ENCODE data around the gene PRUNE2. TPM values are rescaled to one million over a fixed set of nuclear protein-coding genes. Genes with fewer than 3 reads are reported as not detected.

Gene PRUNE2
- total and polyA plus RNA-seq, 2 of the 13 experiments (the other 11 are each of a cell fraction or from before 2014, with no cell fraction given) = 0.02 TPM; not detected in 1

GRCh38 chr9:76917299-76917698 is 11.4 kb upstream of the PRUNE2 start:
- H3K4me3 ChIP-seq (replicated peaks in 1 of 3; ENCODE audit: insufficient read depth in 1 of 3, low read depth in 2 of 3, low read length in 3 of 3) = no peak overlapping the region
- intact Hi-C loops (cut with micrococcal nuclease; ENCODE audit: unreplicated experiment) = no loop called here
- ATAC-seq (no peak), DNase-seq (ENCODE audit: low spot score) (no peak), FAIRE-seq (no peak)
- no peaks in the 10 kb centered on the region for H3K9me3 ChIP-seq (ENCODE audit: low read length)
- no peak overlapping the region for H3K9ac ChIP-seq (ENCODE audit: insufficient read depth, low read depth, low read length)
- H4K20me1 ChIP-seq (ENCODE audit: insufficient read depth, low read length) = no peaks in the 10 kb centered on the region
- no peaks in the 10 kb centered on the region for H3K4me1 ChIP-seq (ENCODE audit: insufficient read depth, low read length)
- 36% methylated on average over 4 of the region's 4 CpGs for WGBS (ENCODE audit: low lambda C conversion rate)
- H3K4me2 ChIP-seq (ENCODE audit: low read depth, low read length) = no peak overlapping the region
- no peaks in the 10 kb centered on the region for H3K36me3 ChIP-seq (replicated peaks in 1 of 2; ENCODE audit: control insufficient read depth in 1 of 2, insufficient read depth in 2 of 2, low read length in 2 of 2)
- ChIA-PET CTCF (ENCODE audit: low intra/inter-chr PET ratio, low total read pairs) (no interaction called here), POLR2A (no interaction called here)
- H3K79me2 ChIP-seq (ENCODE audit: insufficient read depth, low read length) = no peaks in the 10 kb centered on the region
- in situ Hi-C loops (cut with HindIII; ENCODE audit: extremely low pct_ligation_motif_present, low pct_unique_long_range_greater_than_20kb) = no loop called here
- BruUV-seq (replicated peaks) = no TSS peak
- H3K27me3 ChIP-seq (ENCODE audit: control insufficient read depth in 1 of 2, insufficient read depth in 2 of 2, low read length in 2 of 2) = peaks cover 0 to 6% of the 10 kb centered on the region in 2 experiments; a peak in 1 of 5 replicates
- TF ChIP-seq BORCS8-MEF2B (CRISPR knock-in tag; IDR thresholded peaks at IDR 0.05) (no peak), ZBTB14 (CRISPR knock-in tag; IDR thresholded peaks at IDR 0.05) (no peak), ZNF546 (CRISPR knock-in tag; conservative IDR thresholded peaks at IDR 0.05) (no peak), MNT (IDR thresholded peaks at IDR 0.05) (0 out of 2 replicates have a peak, but pooled peaks have one; percentile 23), TEAD3 (CRISPR knock-in tag; optimal IDR thresholded peaks at IDR 0.05; ENCODE audit: borderline replicate concordance) (no peak), ZNF83 (CRISPR knock-in tag; IDR thresholded peaks at IDR 0.05; ENCODE audit: borderline replicate concordance) (no peak)
- no peak overlapping the region for H2AFZ ChIP-seq (ENCODE audit: low read length)
- no peak overlapping the region for H3K27ac ChIP-seq (ENCODE audit: extremely low read length, insufficient read depth, low read length)

GRCh38 chr9:76916231-76916630 is 10.3 kb upstream of the PRUNE2 start:
- ATAC-seq (no peak), DNase-seq (ENCODE audit: low spot score) (no peak), FAIRE-seq (no peak)
- intact Hi-C loops (cut with micrococcal nuclease; ENCODE audit: unreplicated experiment) = no loop called here
- no peak overlapping the region for H3K27ac ChIP-seq (ENCODE audit: extremely low read length, insufficient read depth, low read length)
- no peak overlapping the region for H3K4me2 ChIP-seq (ENCODE audit: low read depth, low read length)
- BruUV-seq (replicated peaks) = no TSS peak
- no peaks in the 10 kb centered on the region for H4K20me1 ChIP-seq (ENCODE audit: insufficient read depth, low read length)
- H3K36me3 ChIP-seq (replicated peaks in 1 of 2; ENCODE audit: control insufficient read depth in 1 of 2, insufficient read depth in 2 of 2, low read length in 2 of 2) = no peaks in the 10 kb centered on the region
- no peaks in the 10 kb centered on the region for H3K9me3 ChIP-seq (ENCODE audit: low read length)
- peaks cover 0 to 6% of the 10 kb centered on the region in 2 experiments; a peak in 1 of 5 replicates for H3K27me3 ChIP-seq (ENCODE audit: control insufficient read depth in 1 of 2, insufficient read depth in 2 of 2, low read length in 2 of 2)
- no peak overlapping the region for H2AFZ ChIP-seq (ENCODE audit: low read length)
- ChIA-PET CTCF (ENCODE audit: low intra/inter-chr PET ratio, low total read pairs) (no interaction called here), POLR2A (no interaction called here)
- no peak overlapping the region for H3K4me3 ChIP-seq (replicated peaks in 1 of 3; ENCODE audit: insufficient read depth in 1 of 3, low read depth in 2 of 3, low read length in 3 of 3)
- H3K9ac ChIP-seq (ENCODE audit: insufficient read depth, low read depth, low read length) = no peak overlapping the region
- no peaks in the 10 kb centered on the region for H3K79me2 ChIP-seq (ENCODE audit: insufficient read depth, low read length)
- whole genome bisulfite sequencing (ENCODE audit: low lambda C conversion rate) = 8% methylated on average over 4 of the region's 4 CpGs
- H3K4me1 ChIP-seq (ENCODE audit: insufficient read depth, low read length) = no peaks in the 10 kb centered on the region
- in situ Hi-C loops (cut with HindIII; ENCODE audit: extremely low pct_ligation_motif_present, low pct_unique_long_range_greater_than_20kb) = no loop called here
- TF ChIP-seq ZMYM4 (CRISPR knock-in tag; IDR thresholded peaks at IDR 0.05) = no peak
- TF ChIP-seq MEIS1 (CRISPR knock-in tag; IDR thresholded peaks at IDR 0.05; ENCODE audit: borderline replicate concordance) = no peak
- no peak for TF ChIP-seq BRD4 (CRISPR knock-in tag; IDR thresholded peaks at IDR 0.05)
- TF ChIP-seq ZBTB7B (CRISPR knock-in tag; IDR thresholded peaks at IDR 0.05) = no peak
- no peak for TF ChIP-seq CBFB (CRISPR knock-in tag; IDR thresholded peaks at IDR 0.05)
- TF ChIP-seq, protein P1, sequence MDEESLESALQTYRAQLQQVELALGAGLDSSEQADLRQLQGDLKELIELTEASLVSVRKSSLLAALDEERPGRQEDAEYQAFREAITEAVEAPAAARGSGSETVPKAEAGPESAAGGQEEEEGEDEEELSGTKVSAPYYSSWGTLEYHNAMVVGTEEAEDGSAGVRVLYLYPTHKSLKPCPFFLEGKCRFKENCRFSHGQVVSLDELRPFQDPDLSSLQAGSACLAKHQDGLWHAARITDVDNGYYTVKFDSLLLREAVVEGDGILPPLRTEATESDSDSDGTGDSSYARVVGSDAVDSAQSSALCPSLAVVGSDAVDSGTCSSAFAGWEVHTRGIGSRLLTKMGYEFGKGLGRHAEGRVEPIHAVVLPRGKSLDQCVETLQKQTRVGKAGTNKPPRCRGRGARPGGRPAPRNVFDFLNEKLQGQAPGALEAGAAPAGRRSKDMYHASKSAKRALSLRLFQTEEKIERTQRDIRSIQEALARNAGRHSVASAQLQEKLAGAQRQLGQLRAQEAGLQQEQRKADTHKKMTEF (CRISPR knock-in tag; IDR thresholded peaks at IDR 0.05) = no peak
- TF ChIP-seq, protein P2, sequence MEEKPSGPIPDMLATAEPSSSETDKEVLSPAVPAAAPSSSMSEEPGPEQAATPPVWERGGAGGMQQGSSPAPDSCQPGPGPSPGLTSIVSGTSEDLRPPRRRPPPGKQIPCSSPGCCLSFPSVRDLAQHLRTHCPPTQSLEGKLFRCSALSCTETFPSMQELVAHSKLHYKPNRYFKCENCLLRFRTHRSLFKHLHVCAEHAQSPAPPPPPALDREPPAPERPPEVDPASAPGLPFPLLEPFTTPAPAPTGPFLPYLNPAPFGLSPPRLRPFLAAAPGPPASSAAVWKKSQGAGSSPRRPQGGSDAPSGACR (CRISPR knock-in tag; IDR thresholded peaks at IDR 0.05) = no peak
- TF ChIP-seq EHMT2 (IDR thresholded peaks at IDR 0.05; ENCODE audit: borderline replicate concordance, low read depth, low read length) = no peak

All from HepG2 (cell line).